Loucy (cell line): ENCODE results near the gene IL10RB.

Source experiments
- EZH2phosphoT487 ChIP-seq: fragments of 200-600 bp; IDR thresholded peaks from 2 replicates; pipeline ENCODE4 v1.6.1; 2018; ENCODE audit warnings: antibody characterized with exemption, mild to moderate bottlenecking, moderate library complexity, borderline replicate concordance
- TF ChIP-seq, protein P1 (sequence below): fragments of 200-600 bp; sonication (generic); conservative IDR thresholded peaks from 2 replicates; pipeline ENCODE4 v1.5.1; 2014; ENCODE audit warnings: mild to moderate bottlenecking, antibody characterized with exemption, low read length

DNA sequence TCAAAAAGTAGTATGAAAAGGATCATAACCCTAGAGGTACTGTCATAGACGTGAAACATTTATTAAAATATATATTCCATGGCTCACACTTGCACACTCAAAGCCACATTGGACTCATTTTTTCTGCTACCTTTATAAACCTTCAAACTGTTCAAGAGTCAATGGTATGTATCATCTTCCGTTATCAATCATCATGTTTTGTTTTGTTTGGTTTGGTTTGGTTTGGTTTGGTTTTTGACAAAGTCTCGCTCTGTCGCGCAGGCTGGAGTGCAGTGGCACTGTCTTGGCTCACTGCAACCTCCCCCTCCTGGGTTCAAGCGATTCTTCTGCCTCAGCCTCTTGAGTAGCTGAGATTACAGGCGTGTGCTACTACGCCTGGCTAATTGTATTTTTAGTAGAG, 34.6 kb upstream of the IL10RB start:
- TF ChIP-seq, protein P1, sequence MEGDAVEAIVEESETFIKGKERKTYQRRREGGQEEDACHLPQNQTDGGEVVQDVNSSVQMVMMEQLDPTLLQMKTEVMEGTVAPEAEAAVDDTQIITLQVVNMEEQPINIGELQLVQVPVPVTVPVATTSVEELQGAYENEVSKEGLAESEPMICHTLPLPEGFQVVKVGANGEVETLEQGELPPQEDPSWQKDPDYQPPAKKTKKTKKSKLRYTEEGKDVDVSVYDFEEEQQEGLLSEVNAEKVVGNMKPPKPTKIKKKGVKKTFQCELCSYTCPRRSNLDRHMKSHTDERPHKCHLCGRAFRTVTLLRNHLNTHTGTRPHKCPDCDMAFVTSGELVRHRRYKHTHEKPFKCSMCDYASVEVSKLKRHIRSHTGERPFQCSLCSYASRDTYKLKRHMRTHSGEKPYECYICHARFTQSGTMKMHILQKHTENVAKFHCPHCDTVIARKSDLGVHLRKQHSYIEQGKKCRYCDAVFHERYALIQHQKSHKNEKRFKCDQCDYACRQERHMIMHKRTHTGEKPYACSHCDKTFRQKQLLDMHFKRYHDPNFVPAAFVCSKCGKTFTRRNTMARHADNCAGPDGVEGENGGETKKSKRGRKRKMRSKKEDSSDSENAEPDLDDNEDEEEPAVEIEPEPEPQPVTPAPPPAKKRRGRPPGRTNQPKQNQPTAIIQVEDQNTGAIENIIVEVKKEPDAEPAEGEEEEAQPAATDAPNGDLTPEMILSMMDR: no peak
- no peak for TF ChIP-seq EZH2phosphoT487
